Mucosa of rectum (tissue), 2 donors: Measurements from ENCODE around the gene TUBA1B.

ENCODE experiments used
- H3K27ac ChIP-seq, 2 donors: one replicate each; pipeline ENCODE4 v1.7.0; 2013; ENCODE audit warnings: inconsistent platforms in 2 of 2, low read depth in 2 of 2, low read length in 2 of 2
- H3K27me3 ChIP-seq, 2 donors: one replicate each; pipeline ENCODE4 v1.7.0; 2013; ENCODE audit warnings: low read length in 2 of 2; ENCODE audit not compliant: control insufficient read depth in 2 of 2, insufficient read depth in 2 of 2
- H3K36me3 ChIP-seq, 2 donors: one replicate each; pipeline ENCODE4 v1.7.0; 2013; ENCODE audit warnings: low read length in 2 of 2; ENCODE audit not compliant: control insufficient read depth in 2 of 2, insufficient read depth in 2 of 2
- H3K4me1 ChIP-seq, 2 donors: one replicate each; pipeline ENCODE4 v1.7.0; 2013; ENCODE audit warnings: low read length in 2 of 2, mild to moderate bottlenecking in 1 of 2; ENCODE audit not compliant: control insufficient read depth in 2 of 2, insufficient read depth in 2 of 2
- H3K4me3 ChIP-seq, 2 donors: one replicate each; pipeline ENCODE4 v1.7.0; 2013; ENCODE audit warnings: low read length in 2 of 2
- H3K9ac ChIP-seq, 2 donors: one replicate each; pipeline ENCODE4 v1.7.0; 2013; ENCODE audit warnings: low read length in 2 of 2, low read depth in 1 of 2, mild to moderate bottlenecking in 1 of 2
- H3K9me3 ChIP-seq, 2 donors: one replicate each; pipeline ENCODE4 v1.7.0; 2013; ENCODE audit warnings: low read length in 2 of 2; ENCODE audit not compliant: control insufficient read depth in 2 of 2
- donor health status: healthy.
- donor health status: Normal muscosa, but diverticular disease.

Gene TUBA1B

DNA sequence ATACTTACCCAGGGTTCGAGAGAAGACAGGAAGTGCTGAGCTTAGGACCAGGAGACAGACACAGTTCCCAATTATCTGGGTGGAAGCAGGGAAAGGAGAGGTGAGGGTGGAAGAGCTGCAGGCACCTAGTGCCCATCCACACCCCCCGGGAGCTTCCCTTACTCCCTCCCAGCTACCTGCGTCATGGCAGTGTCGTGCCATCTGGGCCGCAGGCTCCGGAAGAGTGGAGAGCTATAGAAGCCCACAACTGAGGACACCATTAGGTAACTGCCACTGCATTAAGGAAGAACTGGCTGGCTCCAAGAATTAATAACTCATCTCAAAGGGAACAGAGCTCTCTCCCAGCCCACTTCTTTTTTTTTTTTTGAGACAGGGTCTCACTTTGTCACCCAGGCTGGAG lies 30.8 kb downstream of the TUBA1B start:
- H3K9ac ChIP-seq = no peak overlapping the region
- H3K27me3 ChIP-seq = no peaks in the 10 kb centered on the region
- no peak overlapping the region for H3K4me3 ChIP-seq
- H3K27ac ChIP-seq = no peak overlapping the region
- peaks cover 46 to 71% of the 10 kb centered on the region in 2 donors for H3K36me3 ChIP-seq
- no peaks in the 10 kb centered on the region for H3K9me3 ChIP-seq
- no peaks in the 10 kb centered on the region for H3K4me1 ChIP-seq

DNA sequence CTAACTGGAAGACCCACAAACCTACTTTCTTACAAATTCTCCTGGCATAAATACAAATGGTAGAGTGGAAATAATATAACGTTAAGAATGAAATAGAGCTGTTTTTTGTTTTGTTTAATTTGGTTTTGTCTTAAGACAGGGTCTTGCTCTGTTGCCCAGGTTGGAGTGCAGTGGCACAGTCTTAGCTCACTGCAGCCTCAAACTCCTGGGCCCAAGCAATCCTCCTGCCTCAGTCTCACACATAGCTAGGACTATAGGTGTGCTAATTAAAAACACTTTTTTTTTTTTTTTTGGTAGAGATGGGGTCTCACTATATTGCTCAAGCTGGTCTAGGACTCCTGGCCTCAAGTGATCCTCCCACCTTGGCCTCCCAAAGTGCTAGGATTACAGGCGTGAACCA lies 32.5 kb downstream of the TUBA1B start:
- Histone ChIP-seq H3K9me3 (no peaks in the 10 kb centered on the region), H3K27ac (no peak overlapping the region), H3K9ac (no peak overlapping the region), H3K36me3 (peaks cover 41 to 56% of the 10 kb centered on the region in 2 donors), H3K4me3 (no peak overlapping the region), H3K4me1 (peaks cover 6 to 9% of the 10 kb centered on the region in 2 donors), H3K27me3 (peaks cover 9 to 12% of the 10 kb centered on the region in 2 donors)

DNA sequence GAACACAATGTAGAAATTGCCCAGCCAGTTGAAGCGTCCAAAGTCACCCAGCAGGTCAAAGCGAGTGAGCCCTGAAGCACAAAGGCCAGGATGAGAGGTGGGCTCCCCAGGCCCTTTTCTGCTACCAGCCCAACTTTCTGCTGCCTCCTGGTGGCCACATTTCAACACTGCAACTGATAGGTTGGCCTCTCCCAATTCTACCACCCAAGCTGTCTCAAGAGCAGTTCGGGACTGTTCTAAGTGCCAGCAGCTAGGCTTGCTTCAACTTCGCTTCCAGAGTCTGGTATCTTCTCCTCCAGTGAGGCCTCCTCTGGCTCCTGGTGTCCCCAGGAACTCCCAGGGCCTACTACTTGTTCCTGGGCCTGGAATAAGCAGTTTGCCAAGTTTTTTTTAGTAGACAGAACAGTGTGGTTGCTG lies 33.2 kb downstream of the TUBA1B start:
- H3K9ac ChIP-seq = no peak overlapping the region
- H3K27ac ChIP-seq = no peak overlapping the region
- peaks cover 6 to 9% of the 10 kb centered on the region in 2 donors for H3K4me1 ChIP-seq
- H3K27me3 ChIP-seq = peaks cover 15 to 17% of the 10 kb centered on the region in 2 donors
- H3K9me3 ChIP-seq = no peaks in the 10 kb centered on the region
- H3K4me3 ChIP-seq = no peak overlapping the region
- peaks cover 37 to 51% of the 10 kb centered on the region in 2 donors for H3K36me3 ChIP-seq

DNA sequence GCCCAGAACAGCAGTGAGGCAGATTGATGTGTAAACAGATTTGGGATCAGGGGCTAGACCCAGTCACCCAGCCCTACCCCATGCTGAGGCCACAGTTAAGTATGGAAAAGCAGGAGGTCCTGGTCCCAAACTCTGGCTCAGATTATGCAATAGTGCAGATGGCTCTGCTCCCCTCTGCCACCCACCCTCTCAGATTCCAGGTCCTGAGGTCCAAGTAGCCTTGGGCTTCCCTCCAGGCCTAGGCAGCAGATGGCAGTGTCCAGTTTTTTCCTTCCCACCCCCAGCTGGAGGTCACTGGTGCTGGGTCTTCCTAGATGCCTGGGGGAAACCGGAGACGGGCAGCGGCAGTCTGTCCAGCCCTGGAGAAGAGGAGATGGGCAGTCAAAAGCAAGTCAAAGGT lies 33.8 kb downstream of the TUBA1B start:
- no peak overlapping the region for H3K9ac ChIP-seq
- H3K4me1 ChIP-seq = peaks cover 6 to 9% of the 10 kb centered on the region in 2 donors
- H3K9me3 ChIP-seq = no peaks in the 10 kb centered on the region
- H3K27me3 ChIP-seq = peaks cover 17 to 22% of the 10 kb centered on the region in 2 donors
- H3K36me3 ChIP-seq = peaks cover 31 to 45% of the 10 kb centered on the region in 2 donors
- no peak overlapping the region for H3K4me3 ChIP-seq
- no peak overlapping the region for H3K27ac ChIP-seq

DNA sequence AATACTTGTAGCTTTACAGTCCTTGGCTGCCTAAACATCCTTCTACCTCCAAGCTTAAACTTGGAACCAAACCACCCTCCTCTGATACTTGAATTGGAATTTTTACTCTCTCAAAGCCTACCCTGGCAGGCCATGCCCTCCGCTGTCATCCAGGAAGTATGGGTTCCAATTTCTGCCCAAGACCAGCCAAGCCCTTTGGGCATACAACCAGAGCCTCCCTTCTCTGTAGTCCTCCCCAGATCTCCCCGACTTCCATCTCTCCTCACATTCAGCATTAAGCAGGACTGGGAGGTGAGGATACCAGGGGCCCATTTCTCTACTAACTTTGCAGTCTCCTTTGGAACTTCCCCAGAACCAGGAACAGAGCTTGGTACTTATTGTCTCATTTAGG lies 36.2 kb downstream of the TUBA1B start:
- peaks cover 11 to 12% of the 10 kb centered on the region in 2 donors for H3K4me1 ChIP-seq

DNA sequence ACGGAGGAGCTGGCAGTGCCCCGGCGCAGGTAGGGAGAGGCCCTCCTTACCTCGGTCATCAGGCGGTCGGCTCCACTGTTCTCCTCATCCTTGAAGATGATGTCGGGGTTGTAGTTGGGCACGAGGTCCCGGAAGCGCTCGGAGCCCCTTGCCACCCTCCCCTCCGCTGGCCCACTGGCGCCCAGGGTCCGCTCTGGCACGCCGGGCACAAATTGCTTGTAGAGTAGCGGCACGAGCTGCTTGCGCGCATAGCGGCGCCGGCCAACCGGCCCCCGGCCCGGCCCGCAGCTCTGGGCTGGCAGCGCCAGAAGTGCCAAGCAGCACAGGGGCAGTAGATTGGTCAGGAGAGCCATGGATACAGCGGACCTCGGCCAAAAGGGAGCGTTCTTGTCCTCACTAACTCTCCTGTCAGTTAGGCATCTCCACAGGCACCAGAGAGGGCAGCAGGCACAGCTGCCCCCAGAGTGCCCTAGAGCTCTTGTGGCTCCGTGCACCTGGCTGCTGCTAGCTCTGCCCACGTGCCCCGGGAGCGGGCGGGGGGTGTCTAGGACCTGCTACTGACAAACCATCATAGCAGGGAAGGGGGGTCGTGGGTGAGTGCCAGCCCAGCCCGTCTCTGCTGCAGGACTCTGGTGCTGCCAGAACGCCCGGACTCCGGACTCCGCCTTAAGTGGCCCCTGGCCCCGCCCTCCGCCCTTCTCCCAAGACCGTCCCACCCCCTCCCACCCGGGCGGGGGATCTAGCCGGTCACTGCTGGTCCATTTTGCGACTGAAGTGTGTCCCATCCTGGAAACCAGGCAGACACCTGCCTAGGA lies 36.8 kb downstream of the TUBA1B start, which contains the start of gene DHH:
Gene DHH, minus strand, starts transcription at position 642 of the 815 bp plus-strand sequence. Its CDS starts 289 bp downstream, at position 353.
- Histone ChIP-seq H3K9ac (no peak within 1 kb of the TSS), H3K27me3 (peaks cover 39 to 52% of the 10 kb centered on the region in 2 donors), H3K4me1 (peaks cover 15 to 17% of the 10 kb centered on the region in 2 donors), H3K27ac (no peak within 1 kb of the TSS), H3K36me3 (peaks cover 11 to 18% of the 10 kb centered on the region in 2 donors), H3K9me3 (no peaks in the 10 kb centered on the region), H3K4me3 (peak within 1 kb of the TSS; percentile 25 to 48)

More for the DNA sequence above, 36.2 kb downstream of the TUBA1B start:
- H3K36me3 ChIP-seq = peaks cover 14 to 21% of the 10 kb centered on the region in 2 donors
- H3K27me3 ChIP-seq = peaks cover 35 to 46% of the 10 kb centered on the region in 2 donors
- no peaks in the 10 kb centered on the region for H3K9me3 ChIP-seq
- H3K27ac ChIP-seq = no peak overlapping the region
- H3K4me3 ChIP-seq = no peak overlapping the region
- H3K9ac ChIP-seq = no peak overlapping the region

DNA sequence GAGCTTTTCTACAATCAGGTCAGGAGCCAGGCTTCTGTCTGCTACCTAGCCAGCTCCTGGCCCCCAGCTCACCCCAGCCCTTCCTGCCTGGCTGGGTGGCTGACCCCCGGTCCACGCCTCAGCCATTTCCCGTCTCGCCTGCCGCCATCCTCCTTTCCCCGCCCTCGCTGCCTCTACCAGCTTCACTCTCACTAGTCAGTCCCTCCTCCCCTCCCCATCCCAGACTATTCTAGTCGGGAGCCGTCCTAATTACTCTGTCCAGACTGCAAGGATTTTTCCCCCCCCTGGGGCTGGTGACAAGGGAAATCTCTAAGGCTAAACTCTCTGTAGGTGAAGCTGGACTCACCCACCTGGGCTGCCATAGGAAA lies 37.4 kb downstream of the TUBA1B start:
- H3K4me3 ChIP-seq = no peak overlapping the region
- H3K36me3 ChIP-seq = peaks cover 11 to 15% of the 10 kb centered on the region in 2 donors
- H3K9me3 ChIP-seq = no peaks in the 10 kb centered on the region
- H3K27ac ChIP-seq = no peak overlapping the region
- H3K9ac ChIP-seq = no peak overlapping the region
- peaks cover 15 to 17% of the 10 kb centered on the region in 2 donors for H3K4me1 ChIP-seq
- H3K27me3 ChIP-seq = peaks cover 44 to 57% of the 10 kb centered on the region in 2 donors

DNA sequence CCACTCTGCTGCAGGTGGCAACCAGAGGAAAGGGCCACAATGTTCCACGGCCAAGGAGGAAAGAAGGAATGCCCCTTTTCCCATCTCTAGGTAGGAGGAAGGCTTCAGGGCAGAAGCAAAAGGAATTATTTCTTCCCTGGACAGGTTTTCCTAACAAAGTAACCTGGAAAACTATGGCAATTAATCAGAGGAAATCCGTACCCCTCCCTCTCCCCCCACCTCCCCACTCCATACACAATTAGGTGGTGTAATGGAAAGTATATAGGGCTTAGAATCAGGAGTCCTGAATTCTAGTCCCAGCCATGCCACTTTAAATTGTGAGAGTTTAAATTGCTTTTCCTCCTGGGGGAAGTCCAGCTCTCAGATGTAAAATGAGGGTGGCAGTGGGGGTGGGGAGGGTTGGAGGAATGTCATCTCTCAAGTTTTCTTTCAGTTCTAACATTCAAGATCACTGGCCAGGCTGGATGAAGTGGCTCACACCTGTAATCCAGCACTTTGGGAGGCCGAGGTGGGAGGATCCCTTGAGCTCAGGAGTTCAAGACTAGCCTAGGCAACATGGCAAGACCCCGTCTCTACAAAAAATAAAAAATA lies 38.3 kb downstream of the TUBA1B start:
- H3K4me3 ChIP-seq = no peak overlapping the region
- peaks cover 10 to 11% of the 10 kb centered on the region in 2 donors for H3K36me3 ChIP-seq
- H3K9me3 ChIP-seq = no peaks in the 10 kb centered on the region
- no peak overlapping the region for H3K27ac ChIP-seq
- peaks cover 49 to 62% of the 10 kb centered on the region in 2 donors for H3K27me3 ChIP-seq
- H3K9ac ChIP-seq = no peak overlapping the region
- H3K4me1 ChIP-seq = peaks cover 15 to 17% of the 10 kb centered on the region in 2 donors

DNA sequence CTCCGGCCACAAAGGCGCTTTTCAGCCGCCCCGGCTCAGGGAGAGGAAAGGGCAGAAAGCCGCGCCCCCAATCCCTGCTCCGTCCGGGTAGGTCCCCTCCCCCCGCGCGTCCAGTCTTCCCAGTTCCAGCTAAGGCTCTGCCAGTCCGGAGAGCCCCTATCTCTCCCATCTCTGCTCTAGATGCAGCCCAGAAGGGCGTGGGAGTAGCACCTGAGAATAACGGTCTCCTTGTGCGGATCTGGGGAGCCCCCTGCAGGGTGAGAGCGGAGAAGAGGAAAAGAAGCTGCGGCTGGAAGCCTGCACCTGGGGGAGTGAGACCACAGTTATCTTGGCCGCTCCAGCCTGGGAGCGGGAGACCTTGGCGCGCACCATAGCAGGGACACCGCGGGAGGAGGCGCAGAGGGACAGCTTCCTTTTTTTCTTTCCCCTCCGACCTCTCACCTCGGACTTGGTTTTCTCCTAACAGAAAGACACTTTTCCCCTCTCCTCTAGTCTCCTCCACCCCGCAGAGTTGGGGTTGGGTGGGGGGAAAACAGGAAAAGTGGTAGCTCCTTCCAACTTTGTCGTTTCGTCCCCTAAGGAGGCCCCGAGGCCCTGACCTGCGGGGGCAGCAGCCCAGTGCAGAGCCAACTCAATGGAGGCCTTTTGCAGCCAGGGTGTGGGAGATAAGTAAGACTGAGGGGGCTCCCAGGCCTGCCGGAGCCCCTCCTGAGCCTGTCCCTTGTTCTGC lies 38.9 kb downstream of the TUBA1B start:
- Histone ChIP-seq H3K4me3 (no peak overlapping the region), H3K4me1 (peaks cover 15 to 17% of the 10 kb centered on the region in 2 donors), H3K9ac (no peak overlapping the region), H3K27ac (no peak overlapping the region), H3K36me3 (peaks cover 4 to 6% of the 10 kb centered on the region in 2 donors), H3K9me3 (no peaks in the 10 kb centered on the region), H3K27me3 (peaks cover 49 to 62% of the 10 kb centered on the region in 2 donors)

DNA sequence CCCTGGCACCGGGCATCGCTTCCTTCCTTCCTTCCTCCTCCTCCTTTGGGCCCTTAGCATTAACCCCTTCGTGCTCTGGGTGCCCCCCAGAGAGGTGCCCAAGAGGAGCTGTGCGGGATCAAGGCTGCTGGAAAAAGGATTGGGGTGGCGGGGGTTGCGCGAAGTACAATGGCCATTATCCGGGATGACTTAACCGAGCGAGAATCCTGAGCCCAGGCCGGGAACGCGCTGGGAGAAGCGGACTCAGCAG lies 39.4 kb downstream of the TUBA1B start:
- Histone ChIP-seq H3K4me1 (peaks cover 15 to 17% of the 10 kb centered on the region in 2 donors), H3K36me3 (peaks cover 0 to 2% of the 10 kb centered on the region in 2 donors), H3K27ac (no peak overlapping the region), H3K9ac (no peak overlapping the region), H3K9me3 (no peaks in the 10 kb centered on the region), H3K4me3 (no peak overlapping the region), H3K27me3 (peaks cover 49 to 62% of the 10 kb centered on the region in 2 donors)
